Activated CD4-positive, alpha-beta memory T cell treated with anti-CD3 and anti-CD28 coated beads, Interleukin-2, amount 10 ng/mL, durations not matched to agents 7 days and 5 days (primary cell): ENCODE measurements around the gene HLA-B. TPM values are rescaled to one million over a fixed set of nuclear protein-coding genes. Genes with fewer than 3 reads are reported as not detected.
A peak's percentile ranks its signal among the peaks of the same experiment; 100 is the strongest.

Experiments
- CTCF ChIA-PET: fragments of 350-600 bp; sonication (Branson Sonifier 250); formaldehyde crosslinking; loops from one replicate; lab custom pipeline; 2021; ENCODE audit warnings: antibody characterized with exemption, inconsistent platforms; lab: Charles Lee
- POLR2A ChIA-PET: fragments of 350-600 bp; sonication (Branson Sonifier 250); formaldehyde crosslinking; loops from one replicate; lab custom pipeline; 2021; ENCODE audit warnings: antibody characterized with exemption; lab: Charles Lee
- DNase-seq: peaks from one replicate; pipeline ENCODE4 v3.0.0-alpha.2; 2020
- H3K27ac Mint-ChIP-seq: one replicate; pipeline ENCODE4 v1.8.0; 2021; ENCODE audit warnings: mild to moderate bottlenecking, mixed read lengths
- H3K27me3 Mint-ChIP-seq: one replicate; pipeline ENCODE4 v1.8.0; 2021; ENCODE audit warnings: mixed read lengths
- H3K36me3 Mint-ChIP-seq: one replicate; pipeline ENCODE4 v1.8.0; 2021; ENCODE audit warnings: low read depth, mixed read lengths
- H3K4me1 Mint-ChIP-seq: one replicate; pipeline ENCODE4 v1.8.0; 2021; ENCODE audit warnings: mixed read lengths
- H3K4me3 Mint-ChIP-seq: one replicate; pipeline ENCODE4 v1.8.0; 2021; ENCODE audit warnings: mild to moderate bottlenecking, mixed read lengths
- H3K9me3 Mint-ChIP-seq: one replicate; pipeline ENCODE4 v1.8.0; 2021; ENCODE audit warnings: mixed read lengths
- total RNA-seq, 2 experiments: library from RNA; stranded (reverse); gene quantifications; one replicate each; pipeline ENCODE4 v1.2.3, GENCODE V29; 2021

The HLA-B gene
- total RNA-seq, 2 experiments from 2014 or later: 5,151 to 5,157 TPM

GRCh38 chr6:31309641-31310040, 47.3 kb downstream of the HLA-B start:
- no peak for DNase-seq
- Mint-ChIP-seq H3K4me1 (peaks cover 2% of the 10 kb centered on the region), H3K27me3 (peaks cover 21% of the 10 kb centered on the region), H3K27ac (no peak overlapping the region), H3K36me3 (no peaks in the 10 kb centered on the region), H3K4me3 (no peak overlapping the region), H3K9me3 (no peaks in the 10 kb centered on the region)
- ChIA-PET CTCF (no interaction called here), POLR2A (interaction anchor here (0.7 kb wide), 1 partner anchor 406 kb away, joined by 3 read pairs; no protein-coding TSS in a partner anchor)

GRCh38 chr6:31308845-31309175, 48.2 kb downstream of the HLA-B start:
- Mint-ChIP-seq H3K9me3 (no peaks in the 10 kb centered on the region), H3K4me3 (no peak overlapping the region), H3K27ac (no peak overlapping the region), H3K27me3 (peaks cover 24% of the 10 kb centered on the region), H3K4me1 (peaks cover 2% of the 10 kb centered on the region), H3K36me3 (no peaks in the 10 kb centered on the region)
- POLR2A ChIA-PET: interaction anchor here (1.2 kb wide), 1 partner anchor 36 kb away, joined by 3 read pairs; no protein-coding TSS in a partner anchor
- CTCF ChIA-PET: no interaction called here
- DNase-seq: no peak

DNA sequence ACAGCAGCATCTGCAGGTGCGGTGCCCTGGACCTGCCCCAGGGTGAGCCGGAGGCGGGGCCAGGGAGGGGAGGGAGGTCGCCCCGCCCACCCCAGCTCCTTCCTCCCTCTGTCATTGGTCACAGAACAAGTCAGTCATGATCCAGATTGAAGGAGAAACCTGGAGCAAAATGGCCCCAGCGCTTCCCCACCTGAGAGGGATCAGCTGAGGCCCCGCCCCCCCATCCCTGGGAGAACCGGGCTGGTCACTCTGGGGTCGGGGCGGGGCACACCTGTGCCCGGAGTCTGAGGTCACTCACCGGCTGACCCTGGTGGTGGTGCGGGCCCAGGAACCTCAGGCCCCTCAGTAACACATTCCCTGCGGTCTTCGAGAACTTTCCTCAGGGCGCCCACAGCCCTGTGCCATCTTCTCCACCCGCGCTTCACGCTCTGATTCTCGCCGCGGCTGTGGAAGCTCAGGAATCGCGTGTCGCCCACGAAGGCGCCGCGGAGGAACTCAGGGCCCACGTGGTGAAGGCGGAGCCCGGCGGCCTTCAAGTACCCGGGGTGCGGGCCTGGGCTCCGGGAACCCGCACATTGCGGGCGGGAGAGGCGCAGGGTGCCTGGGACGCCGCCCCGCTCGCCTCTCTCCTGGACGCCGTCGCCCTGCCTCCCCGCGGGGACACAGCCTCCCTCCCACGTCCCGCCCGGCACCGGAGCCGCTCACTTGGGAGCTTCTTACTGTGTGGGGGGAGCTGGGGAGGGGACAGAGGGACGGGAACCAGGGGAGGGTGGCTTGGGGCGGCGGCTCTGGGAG, 48.7 kb downstream of the HLA-B start:
- CTCF ChIA-PET: no interaction called here

DNA sequence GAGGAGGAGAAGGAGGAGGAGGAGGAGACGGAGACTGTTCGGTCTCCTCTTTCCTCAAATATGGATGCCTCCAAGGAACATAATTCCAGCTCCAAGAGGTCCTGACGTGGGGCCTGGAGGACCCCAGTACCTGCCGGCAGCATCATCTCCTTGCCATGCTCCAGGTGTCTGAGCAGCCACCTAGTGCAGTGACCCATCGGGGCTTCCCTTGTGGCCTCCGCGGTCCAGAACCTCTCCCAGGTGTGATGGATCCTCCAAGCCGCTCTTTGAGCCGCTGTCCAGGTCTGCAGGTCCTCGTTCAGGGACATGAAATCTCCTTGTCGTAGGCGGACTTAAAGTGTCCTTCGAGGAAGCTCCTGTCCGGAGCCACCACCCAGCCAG, 49.3 kb downstream of the HLA-B start:
- no peaks in the 10 kb centered on the region for H3K36me3 Mint-ChIP-seq
- H3K4me1 Mint-ChIP-seq: peaks cover 2% of the 10 kb centered on the region
- POLR2A ChIA-PET: interaction anchor here (1.0 to 1.3 kb wide), 3 partner anchors 35 to 59 kb away, joined by 3 to 5 read pairs (median 5); no protein-coding TSS in a partner anchor
- no peak for DNase-seq
- no peaks in the 10 kb centered on the region for H3K9me3 Mint-ChIP-seq
- H3K4me3 Mint-ChIP-seq: no peak overlapping the region
- CTCF ChIA-PET: no interaction called here
- no peak overlapping the region for H3K27ac Mint-ChIP-seq
- H3K27me3 Mint-ChIP-seq: peaks cover 26% of the 10 kb centered on the region

More for the DNA sequence above, 48.7 kb downstream of the HLA-B start:
- Mint-ChIP-seq H3K9me3 (no peaks in the 10 kb centered on the region), H3K27ac (no peak overlapping the region), H3K27me3 (peaks cover 29% of the 10 kb centered on the region), H3K4me1 (peaks cover 2% of the 10 kb centered on the region), H3K36me3 (no peaks in the 10 kb centered on the region), H3K4me3 (peak overlapping the region; percentile 68)
- peak; percentile 45 for DNase-seq
- POLR2A ChIA-PET: interaction anchor here (1.0 to 1.3 kb wide), 4 partner anchors 35 to 58 kb away, joined by 3 to 5 read pairs (median 4); no protein-coding TSS in a partner anchor

DNA sequence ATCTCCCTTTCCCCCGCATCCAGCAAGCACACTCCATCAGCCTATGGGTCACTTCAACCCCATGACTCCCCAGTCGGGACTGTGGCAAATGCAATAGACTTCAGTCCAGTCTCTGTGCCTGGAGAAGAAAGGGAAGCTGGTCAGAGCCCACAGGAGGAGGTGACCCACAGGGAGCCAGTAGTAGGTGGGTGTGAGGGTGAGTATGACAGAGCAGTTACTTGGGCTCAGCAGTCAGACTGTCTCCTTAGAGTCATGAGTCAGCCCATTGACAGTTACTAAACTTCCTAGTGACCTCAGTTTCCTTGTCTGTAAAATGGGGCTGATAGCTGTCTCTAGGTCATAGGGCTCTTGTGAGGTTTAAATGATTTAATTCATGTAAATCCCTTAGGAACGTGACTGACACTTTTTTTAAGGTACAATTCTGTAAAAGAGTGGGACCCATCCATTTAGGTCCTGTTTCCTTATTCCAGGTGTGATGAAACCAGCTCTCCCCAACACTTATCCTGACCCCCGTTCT, 51.2 kb downstream of the HLA-B start:
- H3K9me3 Mint-ChIP-seq: no peaks in the 10 kb centered on the region
- H3K4me3 Mint-ChIP-seq: no peak overlapping the region
- no peak overlapping the region for H3K27ac Mint-ChIP-seq
- H3K27me3 Mint-ChIP-seq: peaks cover 23% of the 10 kb centered on the region
- H3K36me3 Mint-ChIP-seq: no peaks in the 10 kb centered on the region
- peaks cover 2% of the 10 kb centered on the region for H3K4me1 Mint-ChIP-seq
- POLR2A ChIA-PET: no interaction called here
- CTCF ChIA-PET: interaction anchor here (1.0 kb wide), 1 partner anchor 710 kb away, joined by 3 read pairs; no protein-coding TSS in a partner anchor
- DNase-seq: no peak

- Mint-ChIP-seq H3K4me1 (peaks cover 2% of the 10 kb centered on the region), H3K36me3 (no peaks in the 10 kb centered on the region), H3K27ac (no peak overlapping the region), H3K27me3 (peaks cover 26% of the 10 kb centered on the region), H3K4me3 (no peak overlapping the region), H3K9me3 (no peaks in the 10 kb centered on the region)
- CTCF ChIA-PET: no interaction called here
- POLR2A ChIA-PET: interaction anchor here (0.9 to 1.3 kb wide), 2 partner anchors 32 to 49 kb away, joined by 3 to 5 read pairs; no protein-coding TSS in a partner anchor
- no peak for DNase-seq
These were observed 52.3 kb downstream of the HLA-B start for GRCh38 chr6:31304683-31305082.

Other genes with a start within 250 kb of the HLA-B start
- gene C6orf15, start 244.6 kb downstream of the HLA-B start, total RNA-seq: not detected
- gene PSORS1C1, start 242.4 kb downstream of the HLA-B start, total RNA-seq: not detected
- gene CDSN, start 236.7 kb downstream of the HLA-B start, total RNA-seq: not detected
- gene PSORS1C2, start 218.1 kb downstream of the HLA-B start, total RNA-seq: not detected
- 10 to 100 TPM; 36.1 to 36.7 TPM for gene CCHCR1, start 199.4 kb downstream of the HLA-B start, total RNA-seq
- 10 to 100 TPM; 78.9 to 80.7 TPM for gene TCF19, start 198.6 kb downstream of the HLA-B start, total RNA-seq
- gene POU5F1, start 186.5 kb downstream of the HLA-B start, total RNA-seq: not detected
- gene HLA-C, start 85.1 kb downstream of the HLA-B start, total RNA-seq: 1,000 to 10,000 TPM; 1,690 to 1,696 TPM
- gene MICA, start 46.4 kb upstream of the HLA-B start, total RNA-seq: 10 to 100 TPM; 12.0 to 12.3 TPM
- 10 to 100 TPM; 60.8 to 62.9 TPM for gene MICB, start 141.0 kb upstream of the HLA-B start, total RNA-seq
- gene MCCD1, start 171.8 kb upstream of the HLA-B start, total RNA-seq: not detected
- gene DDX39B, start 184.8 kb upstream of the HLA-B start, total RNA-seq: 100 to 1,000 TPM; 427 to 434 TPM
- gene ATP6V1G2, start 189.4 kb upstream of the HLA-B start, total RNA-seq: 1 to 10 TPM; 2.7 to 3.8 TPM
- 10 to 100 TPM; 22.8 to 23.6 TPM for gene NFKBIL1, start 190.4 kb upstream of the HLA-B start, total RNA-seq
- gene LTA, start 215.1 kb upstream of the HLA-B start, total RNA-seq: 10 to 100 TPM; 37.2 to 38.4 TPM
- 100 to 1,000 TPM; 124 to 130 TPM for gene TNF, start 218.4 kb upstream of the HLA-B start, total RNA-seq
- gene LTB, start 225.2 kb upstream of the HLA-B start, total RNA-seq: 1,000 to 10,000 TPM; 1,185 to 1,194 TPM
- gene LST1, start 229.1 kb upstream of the HLA-B start, total RNA-seq: 10 to 100 TPM; 69.8 to 74.5 TPM
- 10 to 100 TPM; 76.4 to 78.3 TPM for gene NCR3, start 235.8 kb upstream of the HLA-B start, total RNA-seq